GM12801 (cell line): ENCODE measurements around the gene ZNF365.

Source experiments
- TF ChIP-seq, protein P1 (sequence below): IDR thresholded peaks from one replicate; pipeline ENCODE4 v1.5.1; 2011; ENCODE audit warnings: control low read depth; ENCODE audit not compliant: insufficient read length; ENCODE audit errors: extremely low read depth

Gene ZNF365

DNA sequence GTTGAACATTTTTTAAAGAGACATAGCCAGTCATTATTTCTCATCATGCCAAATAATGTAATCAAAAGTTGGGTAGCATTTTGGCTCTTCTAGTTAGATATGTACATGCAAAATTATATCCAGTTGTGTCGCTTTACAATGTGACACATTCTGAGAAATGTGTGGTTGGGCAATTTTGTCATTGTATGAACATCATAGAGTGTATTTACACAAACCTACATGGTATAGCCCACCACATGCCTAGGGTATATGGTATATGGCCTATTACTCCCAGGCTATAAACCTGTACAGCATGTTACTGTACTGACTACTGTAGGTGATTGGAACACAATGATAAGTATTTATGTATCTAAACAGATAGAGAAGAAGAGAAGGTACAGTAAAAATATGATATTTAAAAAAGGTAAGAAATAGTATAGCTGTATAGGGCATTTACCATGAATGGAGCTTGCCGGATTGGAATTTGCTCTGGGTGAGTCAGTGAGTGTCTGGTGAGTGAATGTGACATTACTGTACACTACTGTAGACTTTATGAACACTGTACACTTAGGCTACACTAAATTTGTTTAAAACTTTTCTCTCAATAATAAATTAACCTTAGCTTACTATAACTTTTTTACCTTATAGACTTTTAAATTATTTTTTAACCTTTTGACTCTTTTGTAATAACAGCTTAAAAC is 16.5 kb downstream of the ZNF365 start:
- TF ChIP-seq, protein P1, sequence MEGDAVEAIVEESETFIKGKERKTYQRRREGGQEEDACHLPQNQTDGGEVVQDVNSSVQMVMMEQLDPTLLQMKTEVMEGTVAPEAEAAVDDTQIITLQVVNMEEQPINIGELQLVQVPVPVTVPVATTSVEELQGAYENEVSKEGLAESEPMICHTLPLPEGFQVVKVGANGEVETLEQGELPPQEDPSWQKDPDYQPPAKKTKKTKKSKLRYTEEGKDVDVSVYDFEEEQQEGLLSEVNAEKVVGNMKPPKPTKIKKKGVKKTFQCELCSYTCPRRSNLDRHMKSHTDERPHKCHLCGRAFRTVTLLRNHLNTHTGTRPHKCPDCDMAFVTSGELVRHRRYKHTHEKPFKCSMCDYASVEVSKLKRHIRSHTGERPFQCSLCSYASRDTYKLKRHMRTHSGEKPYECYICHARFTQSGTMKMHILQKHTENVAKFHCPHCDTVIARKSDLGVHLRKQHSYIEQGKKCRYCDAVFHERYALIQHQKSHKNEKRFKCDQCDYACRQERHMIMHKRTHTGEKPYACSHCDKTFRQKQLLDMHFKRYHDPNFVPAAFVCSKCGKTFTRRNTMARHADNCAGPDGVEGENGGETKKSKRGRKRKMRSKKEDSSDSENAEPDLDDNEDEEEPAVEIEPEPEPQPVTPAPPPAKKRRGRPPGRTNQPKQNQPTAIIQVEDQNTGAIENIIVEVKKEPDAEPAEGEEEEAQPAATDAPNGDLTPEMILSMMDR: no peak

GRCh38 chr10:62393237-62393636 is 19.1 kb downstream of the ZNF365 start:
- TF ChIP-seq, protein P1: no peak

- TF ChIP-seq, protein P1: no peak
Observed at GRCh38 chr10:62394556-62395018, 20.4 kb downstream of the ZNF365 start.

GRCh38 chr10:62395892-62396291 is 21.7 kb downstream of the ZNF365 start:
- TF ChIP-seq, protein P1: no peak

DNA sequence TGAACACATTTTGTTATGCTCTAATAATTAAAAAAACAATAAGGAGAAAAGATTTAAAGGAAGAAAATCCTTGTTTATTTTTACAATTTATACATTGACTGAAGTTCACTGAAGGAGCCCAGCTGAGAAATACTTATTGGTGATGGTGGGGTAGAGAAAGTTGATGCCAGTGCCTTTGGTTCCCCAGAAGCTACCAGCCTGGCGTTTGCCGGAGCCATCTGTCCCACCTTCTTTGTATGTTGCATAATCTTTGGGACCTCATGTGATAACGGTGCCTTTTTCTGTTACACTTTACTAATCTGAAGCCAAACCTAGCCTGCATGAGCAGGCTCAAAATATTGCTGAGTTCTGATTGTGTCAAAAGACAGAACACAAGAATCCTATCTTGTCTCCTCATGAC is 22.7 kb downstream of the ZNF365 start:
- TF ChIP-seq, protein P1: no peak

- TF ChIP-seq, protein P1: no peak
Observed at GRCh38 chr10:62399211-62399610, 25.0 kb downstream of the ZNF365 start.

DNA sequence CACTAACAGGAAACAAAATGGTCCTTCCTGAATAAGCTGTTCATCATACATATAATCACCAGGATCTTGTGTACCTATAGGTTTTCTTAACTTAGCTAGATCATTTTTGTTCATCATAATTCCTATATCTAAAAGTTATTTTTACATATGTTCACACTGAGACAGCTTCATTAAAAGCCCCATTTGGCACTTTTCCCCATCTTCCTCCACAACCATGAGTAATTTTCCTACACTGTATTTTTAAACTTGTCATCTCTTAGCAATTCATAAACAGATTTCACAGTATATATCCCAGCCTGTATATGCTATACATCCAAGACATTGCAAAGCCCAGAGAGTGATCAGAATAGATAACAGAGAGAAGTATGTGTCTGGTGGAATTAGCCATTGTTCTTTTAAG is 28.3 kb downstream of the ZNF365 start:
- TF ChIP-seq, protein P1: no peak
